Esophagus squamous epithelium (tissue), 5 donors: ENCODE measurements around the gene SLC34A1. TPM values are rescaled to one million over a fixed set of nuclear protein-coding genes. Genes with fewer than 3 reads are reported as not detected.
A peak's percentile ranks its signal among the peaks of the same experiment; 100 is the strongest.

ENCODE experiments used
- DNase-seq: peaks from one replicate; lab custom pipeline; 2025; lab: John Stamatoyannopoulos, UW
- H3K27ac ChIP-seq, 4 donors: fragments of 200-600 bp; sonication (generic); one replicate each; pipeline ENCODE4 v1.5.1; 2016 to 2019; ENCODE audit warnings: mild to moderate bottlenecking in 1 of 4
- H3K27me3 ChIP-seq, 4 donors: fragments of 200-600 bp; sonication (generic); 1 replicate in 3 of 4; 2 replicates in 1 of 4; pipeline versions ENCODE4 v1.5.1 to v1.6.0; 2017 to 2021; ENCODE audit warnings: antibody characterized with exemption in 1 of 4
- H3K36me3 ChIP-seq, 3 donors: fragments of 200-600 bp; sonication (generic); one replicate each; pipeline ENCODE4 v1.5.1; 2016 to 2019
- H3K4me1 ChIP-seq, 3 donors: fragments of 200-600 bp; sonication (generic); one replicate each; pipeline ENCODE4 v1.5.1; 2017 to 2019
- H3K4me3 ChIP-seq, 4 donors: fragments of 200-600 bp; sonication (generic); 1 replicate in 3 of 4; 2 replicates in 1 of 4; pipeline ENCODE4 v1.5.1; 2016 to 2019; ENCODE audit warnings: mild to moderate bottlenecking in 2 of 4, moderate library complexity in 1 of 4
- H3K9me3 ChIP-seq, 3 donors: fragments of 200-600 bp; sonication (generic); one replicate each; pipeline ENCODE4 v1.5.1; 2016 to 2019
- CTCF ChIP-seq, 6 experiments: fragments of 450-650 bp in 4 of 6; fragments of 200-600 bp in 2 of 6; sonication (generic) in 2 of 6; IDR thresholded peaks; one replicate each; pipeline ENCODE4 v1.5.1; 2016 to 2019; ENCODE audit warnings: antibody characterized with exemption in 6 of 6, mild to moderate bottlenecking in 4 of 6, moderate library complexity in 4 of 6
- POLR2A ChIP-seq, 4 donors: fragments of 450-650 bp; IDR thresholded peaks; one replicate each; pipeline ENCODE4 v1.6.1; 2017; ENCODE audit warnings: antibody characterized with exemption in 4 of 4, mild to moderate bottlenecking in 4 of 4, moderate library complexity in 3 of 4
- WGBS, 2 donors: methylation state at CpG; one replicate each; pipeline ENCODE4 v1.1.5; 2018; 5-methylcytosine and 5-hydroxymethylcytosine counted together
- intact Hi-C: fragments of 100-400 bp; cut with DNase I; formaldehyde crosslinking; loops from one replicate; pipeline ENCODE4 v1.15.0; 2022
- total RNA-seq, 4 donors: library from RNA; depleted of rRNA; stranded (reverse); fragments of >200 nt; gene quantifications; one replicate each; pipeline ENCODE4 v1.1.0, GENCODE V29; 2016
- donor health status: DM: yes; HTN: yes; CAD: no.

The SLC34A1 gene
- total RNA-seq, 4 donors from 2014 or later: 0.15 to 0.47 (median 0.25) TPM

DNA sequence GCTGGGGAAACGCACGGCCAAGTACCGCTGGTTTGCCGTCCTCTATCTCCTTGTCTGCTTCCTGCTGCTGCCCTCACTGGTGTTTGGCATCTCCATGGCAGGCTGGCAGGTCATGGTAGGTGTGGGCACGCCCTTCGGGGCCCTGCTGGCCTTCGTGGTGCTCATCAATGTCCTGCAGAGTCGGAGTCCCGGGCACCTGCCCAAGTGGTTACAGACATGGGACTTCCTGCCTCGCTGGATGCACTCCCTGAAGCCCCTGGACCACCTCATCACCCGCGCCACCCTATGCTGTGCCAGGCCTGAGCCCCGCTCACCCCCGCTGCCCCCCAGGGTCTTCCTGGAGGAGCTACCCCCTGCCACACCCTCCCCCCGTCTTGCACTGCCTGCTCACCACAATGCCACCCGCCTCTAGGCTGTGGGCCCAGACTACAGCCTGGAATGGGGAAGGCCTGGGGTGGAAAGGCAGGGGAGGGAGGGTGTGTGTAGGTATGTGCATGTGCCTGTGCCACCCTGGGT is 13.7 kb downstream of the SLC34A1 start:
- H3K4me1 ChIP-seq: peaks cover 8 to 24% (median 12%) of the 10 kb centered on the region in 3 donors
- H3K27ac ChIP-seq: no peak overlapping the region
- no peak for TF ChIP-seq POLR2A (IDR thresholded peaks at IDR 0.05)
- no peak for TF ChIP-seq CTCF (IDR thresholded peaks at IDR 0.05)
- intact Hi-C loops: loop anchor here (10.0 kb wide), 1 partner anchor 83 kb away; the partner anchor contains the start of gene MXD3
- H3K4me3 ChIP-seq: no peak overlapping the region
- H3K9me3 ChIP-seq: no peaks in the 10 kb centered on the region
- 76 to 86% methylated on average over 4 to 10 of the region's 16 CpGs for WGBS, 2 donors
- no peak for DNase-seq
- no peaks in the 10 kb centered on the region for H3K36me3 ChIP-seq
- peaks cover 0 to 72% (median 11%) of the 10 kb centered on the region in 4 donors for H3K27me3 ChIP-seq

DNA sequence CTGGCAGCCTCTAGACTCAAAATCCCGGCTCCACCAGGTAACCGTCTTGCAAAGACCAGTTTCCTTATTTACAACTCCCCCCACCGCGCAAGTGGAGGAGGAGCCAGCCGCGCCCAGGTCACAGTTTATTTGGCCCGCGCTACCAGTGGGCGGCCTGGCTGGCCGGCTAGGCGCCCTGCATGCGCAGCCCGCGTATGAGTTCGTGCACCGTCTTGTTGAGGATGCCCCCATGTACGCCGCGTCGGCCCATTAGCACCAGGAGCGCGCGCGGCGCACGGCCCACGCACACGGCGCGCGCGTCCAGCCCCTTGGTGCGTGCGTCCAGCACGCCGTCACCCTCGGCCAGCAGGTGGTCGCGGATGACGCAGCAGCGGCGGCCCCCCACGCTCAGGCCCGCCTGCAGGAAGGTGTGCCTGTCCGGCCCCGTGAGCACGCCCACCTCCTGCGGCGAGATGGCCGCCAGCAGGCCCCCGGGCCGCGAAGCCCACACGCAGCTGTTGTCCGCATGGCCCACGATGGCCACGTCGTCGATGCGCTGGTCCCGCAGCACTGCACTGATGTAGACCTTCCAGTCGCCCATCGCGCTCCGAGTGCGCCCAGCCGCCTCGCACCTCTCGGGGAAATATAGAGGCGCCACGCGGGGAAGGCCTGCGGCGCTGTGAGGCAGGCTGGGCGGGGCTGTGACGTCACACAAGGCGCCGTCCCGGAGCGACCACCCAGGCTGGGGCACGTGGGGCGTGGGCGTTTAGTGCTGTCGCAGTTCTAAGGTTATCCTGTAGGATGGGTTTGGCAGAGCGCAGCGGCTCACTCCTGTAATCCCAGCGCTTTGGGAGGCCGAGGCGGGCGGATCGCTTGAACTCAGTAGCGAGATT is 16.0 kb downstream of the SLC34A1 start, which contains the start of gene PFN3:
TSS of gene PFN3 (minus strand) at position 665 of the 872 bp plus-strand sequence. CDS start at position 580, 85 bp downstream.
- Histone ChIP-seq H3K4me1 (peaks cover 29 to 47% (median 34%) of the 10 kb centered on the region in 3 donors), H3K27ac (no peak within 1 kb of the TSS), H3K27me3 (peaks cover 0 to 89% (median 15%) of the 10 kb centered on the region in 4 donors), H3K4me3 (peak within 1 kb of the TSS in 1 of 4 donors; percentile 21), H3K9me3 (no peaks in the 10 kb centered on the region), H3K36me3 (no peaks in the 10 kb centered on the region)
- no peak for DNase-seq
- TF ChIP-seq POLR2A (IDR thresholded peaks at IDR 0.05) (no peak), CTCF (IDR thresholded peaks at IDR 0.05) (no peak)
- 54 to 66% methylated on average over 13 to 28 of the region's 92 CpGs for WGBS, 2 donors
- intact Hi-C loops: loop anchor here (10.0 kb wide), 1 partner anchor 85 kb away; the partner anchor contains the start of gene MXD3

GRCh38 chr5:177402271-177403043 is 18.2 kb downstream of the SLC34A1 start:
- Histone ChIP-seq H3K4me1 (peaks cover 29 to 52% (median 34%) of the 10 kb centered on the region in 3 donors), H3K4me3 (peak overlapping the region; percentile 41 to 79 (median 72)), H3K27ac (peak overlapping the region; percentile 83 to 90 (median 88)), H3K9me3 (no peaks in the 10 kb centered on the region), H3K27me3 (peaks cover 0 to 72% (median 15%) of the 10 kb centered on the region in 4 donors), H3K36me3 (no peaks in the 10 kb centered on the region)
- no peak for DNase-seq
- TF ChIP-seq POLR2A (IDR thresholded peaks at IDR 0.05): peak in 1 of 4 donors; percentile 6
- peak; percentile 34 to 78 (median 50) for TF ChIP-seq CTCF (IDR thresholded peaks at IDR 0.05)
- WGBS, 2 donors: 0 to 10% methylated on average over 7 to 12 of the region's 49 CpGs
- intact Hi-C loops: no loop called here

GRCh38 chr5:177403102-177403791 is 19.0 kb downstream of the SLC34A1 start:
- WGBS, 2 donors: 2% methylated on average over 7 of the region's 61 CpGs; no CpG with 5 or more reads in 1 of the 2 donors
- intact Hi-C loops: no loop called here
- Histone ChIP-seq H3K4me1 (peaks cover 29 to 52% (median 34%) of the 10 kb centered on the region in 3 donors), H3K4me3 (peak overlapping the region; percentile 41 to 79 (median 72)), H3K27ac (peak overlapping the region; percentile 83 to 90 (median 88)), H3K27me3 (peaks cover 0 to 64% (median 15%) of the 10 kb centered on the region in 4 donors), H3K36me3 (no peaks in the 10 kb centered on the region), H3K9me3 (no peaks in the 10 kb centered on the region)
- no peak for DNase-seq
- TF ChIP-seq CTCF (IDR thresholded peaks at IDR 0.05) (no peak), POLR2A (IDR thresholded peaks at IDR 0.05) (peak in 1 of 4 donors; percentile 37)
